GM19328 (cell line): ENCODE results near the gene MAP2K3.
"Not testable (repeated sequence)": the region's sequence is repeated elsewhere in the genome, so short reads cannot be mapped to it uniquely, and the experiment has no call there.

Source experiments
- ATAC-seq: cut with Tn5 transposase; IDR thresholded peaks from one replicate; pipeline ENCODE4 v1.9.1; 2021; ENCODE audit warnings: mild to moderate bottlenecking, moderate library complexity; ENCODE audit not compliant: unreplicated experiment

The MAP2K3 gene

GRCh38 chr17:21296097-21297025 is 11.8 kb downstream of the MAP2K3 start:
- no peak for ATAC-seq

DNA sequence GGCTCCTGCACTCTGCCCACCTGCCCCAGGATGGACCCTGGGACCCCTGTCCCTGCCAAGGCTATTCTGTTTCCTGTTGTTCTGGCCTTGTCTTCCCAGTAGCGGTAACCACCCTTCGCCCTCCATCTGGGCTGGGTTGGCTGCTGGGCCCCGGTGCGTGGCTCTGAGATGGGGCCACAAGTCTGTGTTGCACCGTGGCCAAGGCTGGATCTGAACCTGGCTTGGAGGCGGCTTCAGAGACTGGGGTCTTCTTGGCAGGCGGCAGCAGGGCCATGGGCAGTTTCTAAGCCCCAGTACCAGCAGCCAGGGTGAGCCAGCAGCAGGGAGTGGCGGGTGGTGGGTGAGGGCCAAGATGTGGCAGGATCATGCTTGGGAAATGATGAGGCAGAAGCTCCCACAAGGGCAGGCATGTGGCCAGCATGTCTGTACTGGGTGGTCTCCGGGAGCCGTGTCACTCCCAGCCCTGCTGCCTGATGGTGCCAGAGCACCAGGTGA is 12.6 kb downstream of the MAP2K3 start:
- no peak for ATAC-seq

GRCh38 chr17:21297597-21297996 is 13.1 kb downstream of the MAP2K3 start:
- ATAC-seq = no peak

DNA sequence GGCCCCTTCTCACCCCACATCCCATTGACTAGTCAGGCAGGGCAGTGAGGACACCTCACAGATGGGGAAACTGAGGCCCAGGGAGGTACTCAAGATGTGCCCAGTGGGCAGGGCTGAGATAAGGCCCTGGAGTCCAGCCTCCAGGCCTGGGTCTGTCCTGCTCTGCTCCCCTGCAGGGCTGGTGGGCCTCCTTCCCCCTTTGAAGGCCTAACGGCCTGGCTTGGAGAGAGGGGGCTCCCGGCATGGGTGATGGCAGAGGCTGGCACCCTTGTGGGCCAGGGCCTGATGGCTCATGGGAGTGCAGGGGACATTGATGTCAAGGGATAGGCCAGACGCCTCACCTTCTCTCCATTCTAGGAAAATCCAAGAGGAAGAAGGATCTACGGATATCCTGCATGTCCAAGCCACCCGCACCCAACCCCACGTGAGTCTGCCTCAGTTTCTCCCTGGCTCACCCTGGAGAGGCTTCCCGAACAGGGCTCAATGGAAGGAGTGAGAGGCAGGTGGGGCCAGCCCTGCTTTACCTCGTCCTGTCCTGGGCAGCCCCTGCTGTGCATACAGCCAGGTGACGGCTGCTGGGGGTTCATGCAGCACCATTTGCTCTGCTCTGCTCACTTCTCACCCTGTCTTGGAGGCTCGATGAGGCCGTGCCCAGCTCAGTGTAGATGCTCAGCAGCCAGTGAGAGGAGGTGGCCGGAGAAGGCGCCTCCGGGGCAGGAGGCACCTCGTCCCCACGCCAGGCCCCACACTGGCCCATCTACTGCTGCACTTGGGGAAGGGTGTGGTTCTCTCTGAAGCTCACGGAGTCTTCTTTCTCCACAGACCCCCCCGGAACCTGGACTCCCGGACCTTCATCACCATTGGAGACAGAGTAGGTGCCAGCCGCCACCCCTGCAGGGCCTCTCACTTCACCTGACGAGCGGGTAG is 13.8 kb downstream of the MAP2K3 start:
- no peak for ATAC-seq

DNA sequence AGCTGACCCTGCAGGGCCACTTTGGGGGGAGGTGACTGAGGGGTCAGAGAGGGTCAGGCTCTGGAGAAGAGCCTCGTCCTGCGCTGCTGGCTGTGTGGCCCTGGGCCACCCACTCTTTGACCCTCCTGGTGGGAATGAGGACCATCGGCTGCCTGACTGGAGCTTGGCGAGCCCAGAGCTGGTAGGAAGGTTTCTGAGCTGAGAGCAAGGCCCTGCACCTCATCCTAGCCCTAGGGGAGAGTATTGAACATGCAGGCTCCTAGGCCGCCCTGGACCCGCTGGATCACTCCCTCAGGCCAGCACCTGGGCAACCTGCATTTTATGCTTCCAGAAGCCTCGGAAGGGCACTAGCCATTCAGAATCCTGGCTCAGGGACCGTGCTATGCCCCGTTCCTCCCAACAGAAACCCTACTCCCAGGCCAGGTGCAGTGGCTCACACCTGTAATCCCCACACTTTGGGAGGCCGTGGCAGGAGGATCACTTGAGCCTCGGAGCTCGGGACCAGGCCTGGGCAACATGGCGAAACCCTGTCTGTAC is 14.5 kb downstream of the MAP2K3 start:
- ATAC-seq = no peak

- ATAC-seq = no peak
These were observed 15.6 kb downstream of the MAP2K3 start for GRCh38 chr17:21299981-21300600.

GRCh38 chr17:21300601-21301571 is 16.4 kb downstream of the MAP2K3 start:
- no peak for ATAC-seq

- ATAC-seq = no peak
These were observed 17.4 kb downstream of the MAP2K3 start for GRCh38 chr17:21301593-21302550.

GRCh38 chr17:21302711-21303425 is 18.4 kb downstream of the MAP2K3 start:
- no peak for ATAC-seq

- no peak for ATAC-seq
These were observed 19.0 kb downstream of the MAP2K3 start for GRCh38 chr17:21303441-21304065.

GRCh38 chr17:21304091-21304490 is 19.6 kb downstream of the MAP2K3 start:
- no peak for ATAC-seq

DNA sequence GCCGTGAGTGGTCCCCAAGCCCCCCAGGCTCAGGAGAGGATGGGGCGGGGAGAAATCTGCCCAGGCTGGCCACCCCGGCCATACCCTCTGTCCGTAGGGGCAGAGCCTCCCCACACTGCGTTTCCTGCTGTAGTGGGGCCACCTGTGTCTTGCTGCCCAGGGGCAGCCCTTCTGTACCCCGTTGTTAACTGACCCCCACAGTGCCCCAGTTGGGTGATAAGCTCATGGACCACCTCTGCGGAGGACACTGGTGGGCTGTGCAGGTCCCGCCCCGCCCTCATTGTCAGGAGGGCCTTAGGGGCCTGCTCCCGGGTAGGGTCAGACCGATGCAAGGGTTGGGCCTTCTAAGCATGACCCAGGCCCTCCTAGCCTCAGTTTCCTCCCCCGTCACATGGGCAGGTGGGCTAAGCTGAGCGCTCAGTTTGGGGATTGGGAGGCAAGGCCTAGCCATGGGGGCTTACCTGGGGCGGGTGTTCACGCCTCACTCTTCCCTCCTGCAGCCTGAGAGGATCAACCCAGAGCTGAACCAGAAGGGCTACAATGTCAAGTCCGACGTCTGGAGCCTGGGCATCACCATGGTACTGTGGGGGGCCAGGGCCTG is 20.1 kb downstream of the MAP2K3 start:
- not testable (repeated sequence) for ATAC-seq

- not testable (repeated sequence) for ATAC-seq
These were observed 21.1 kb downstream of the MAP2K3 start for GRCh38 chr17:21305431-21306180.

- ATAC-seq = not testable (repeated sequence)
These were observed 22.2 kb downstream of the MAP2K3 start for GRCh38 chr17:21306611-21307272.

DNA sequence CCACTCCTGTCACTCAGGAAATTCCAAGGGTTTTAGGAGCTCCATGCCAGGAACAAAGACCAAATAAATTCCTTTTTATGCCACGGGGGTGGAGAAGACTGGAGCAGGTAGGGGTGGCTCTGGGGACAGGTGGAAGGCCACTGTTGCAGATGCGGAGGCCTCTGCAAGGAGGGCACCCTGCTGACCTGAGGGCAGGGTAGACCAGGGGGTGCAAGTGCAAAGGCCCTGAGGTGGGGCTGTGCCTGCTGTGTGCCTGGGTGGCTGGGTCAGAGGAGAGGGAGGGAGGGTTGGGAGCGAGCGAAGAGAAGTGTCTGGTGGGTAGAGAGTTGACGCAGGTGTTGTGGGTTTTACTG is 22.7 kb downstream of the MAP2K3 start:
- ATAC-seq = not testable (repeated sequence)

GRCh38 chr17:21308931-21309381 is 24.4 kb downstream of the MAP2K3 start:
- not testable (repeated sequence) for ATAC-seq
